RWPE2 (cell line): Measurements from ENCODE around the gene DNASE1L1.
A peak's percentile ranks its signal among the peaks of the same experiment; 100 is the strongest.

Experiments
- ATAC-seq: fragments of 200-7000 bp; cut with Tn5 transposase; 3 replicates; pipeline ENCODE4 v1.9.1; 2021; ENCODE audit warnings: low read depth
- DNase-seq: peaks from one replicate; pipeline ENCODE4 v3.0.0-alpha.2; 2020; ENCODE audit warnings: low spot score
- H3K27ac ChIP-seq: fragments of 450-650 bp; 2 replicates; pipeline ENCODE4 v1.5.1; 2017; ENCODE audit warnings: mild to moderate bottlenecking; ENCODE audit not compliant: poor library complexity, severe bottlenecking
- H3K27me3 ChIP-seq: fragments of 250-450 bp; sonication (Bioruptor Pico); 2 replicates; pipeline ENCODE4 v1.5.1; 2021; ENCODE audit warnings: mild to moderate bottlenecking, moderate library complexity; ENCODE audit not compliant: insufficient read depth, poor library complexity, severe bottlenecking
- H3K36me3 ChIP-seq: fragments of 250-450 bp; sonication (Bioruptor Pico); 2 replicates; pipeline ENCODE4 v1.5.1; 2020; ENCODE audit warnings: low read depth, mild to moderate bottlenecking, moderate library complexity
- H3K4me1 ChIP-seq: fragments of 250-450 bp; sonication (Bioruptor Pico); 2 replicates; pipeline ENCODE4 v1.5.1; 2021; ENCODE audit warnings: mild to moderate bottlenecking, moderate library complexity; ENCODE audit not compliant: insufficient read depth, poor library complexity, severe bottlenecking
- H3K4me3 ChIP-seq: fragments of 250-450 bp; sonication (Bioruptor Pico); 2 replicates; pipeline ENCODE4 v1.5.1; 2021; ENCODE audit warnings: mild to moderate bottlenecking, moderate library complexity; ENCODE audit not compliant: severe bottlenecking
- H3K9me3 ChIP-seq: fragments of 250-450 bp; sonication (Bioruptor Pico); 2 replicates; pipeline ENCODE4 v1.5.1; 2021; ENCODE audit warnings: mild to moderate bottlenecking, moderate library complexity; ENCODE audit not compliant: severe bottlenecking
- TF ChIP-seq, protein P1 (sequence below): fragments of 450-650 bp; IDR thresholded peaks from one replicate; pipeline ENCODE4 v1.5.1; 2017; ENCODE audit warnings: mild to moderate bottlenecking, moderate library complexity; ENCODE audit not compliant: poor library complexity, severe bottlenecking

Gene DNASE1L1, protein sequence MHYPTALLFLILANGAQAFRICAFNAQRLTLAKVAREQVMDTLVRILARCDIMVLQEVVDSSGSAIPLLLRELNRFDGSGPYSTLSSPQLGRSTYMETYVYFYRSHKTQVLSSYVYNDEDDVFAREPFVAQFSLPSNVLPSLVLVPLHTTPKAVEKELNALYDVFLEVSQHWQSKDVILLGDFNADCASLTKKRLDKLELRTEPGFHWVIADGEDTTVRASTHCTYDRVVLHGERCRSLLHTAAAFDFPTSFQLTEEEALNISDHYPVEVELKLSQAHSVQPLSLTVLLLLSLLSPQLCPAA

DNA sequence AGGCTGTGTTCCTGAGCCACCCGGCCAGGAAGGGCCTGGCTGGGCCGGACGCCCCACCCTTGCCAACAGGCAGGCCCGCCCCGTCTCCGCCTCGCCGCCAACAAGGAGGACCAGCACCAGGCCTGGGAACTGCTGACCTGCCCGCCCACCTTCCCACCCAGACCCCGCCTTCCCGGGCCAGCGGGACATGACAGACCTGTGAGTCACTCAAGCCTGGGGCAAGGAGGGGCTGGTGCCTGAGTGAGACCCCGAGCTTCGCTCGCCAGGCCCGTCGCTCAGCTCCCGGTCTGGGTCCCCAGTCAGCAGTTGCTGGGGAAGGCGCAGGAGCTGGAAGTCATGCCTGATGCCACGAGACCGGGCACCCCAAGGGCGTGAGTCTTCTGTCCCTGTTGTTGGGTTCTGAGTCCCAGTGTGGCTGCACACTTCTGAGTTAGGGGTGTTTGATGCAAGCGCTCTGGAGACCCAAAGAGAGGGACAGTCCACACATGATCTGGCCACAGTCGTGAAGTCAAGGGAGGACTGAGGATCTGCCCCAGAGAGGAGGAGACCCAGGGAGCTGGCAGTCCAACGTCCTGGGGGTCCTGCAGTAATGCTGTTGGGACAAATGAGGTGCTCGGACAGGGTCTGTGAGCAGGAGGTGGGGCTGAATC lies at the start of gene DNASE1L1:
Gene DNASE1L1, minus strand, starts transcription at position 33 of the 650 bp plus-strand sequence. CDS start 3,686 bp downstream, outside the sequence.
- ATAC-seq (peak; percentile 88), DNase-seq (peak; percentile 92)
- Histone ChIP-seq H3K4me1 (peaks cover 3% of the 10 kb centered on the region), H3K9me3 (no peaks in the 10 kb centered on the region), H3K27ac (peak within 1 kb of the TSS; percentile 88), H3K4me3 (peak within 1 kb of the TSS; percentile 33), H3K36me3 (0 out of 2 replicates have a peak, but pooled peaks cover 12% of the 10 kb centered on the region), H3K27me3 (no peaks in the 10 kb centered on the region)
- TF ChIP-seq, protein P1, sequence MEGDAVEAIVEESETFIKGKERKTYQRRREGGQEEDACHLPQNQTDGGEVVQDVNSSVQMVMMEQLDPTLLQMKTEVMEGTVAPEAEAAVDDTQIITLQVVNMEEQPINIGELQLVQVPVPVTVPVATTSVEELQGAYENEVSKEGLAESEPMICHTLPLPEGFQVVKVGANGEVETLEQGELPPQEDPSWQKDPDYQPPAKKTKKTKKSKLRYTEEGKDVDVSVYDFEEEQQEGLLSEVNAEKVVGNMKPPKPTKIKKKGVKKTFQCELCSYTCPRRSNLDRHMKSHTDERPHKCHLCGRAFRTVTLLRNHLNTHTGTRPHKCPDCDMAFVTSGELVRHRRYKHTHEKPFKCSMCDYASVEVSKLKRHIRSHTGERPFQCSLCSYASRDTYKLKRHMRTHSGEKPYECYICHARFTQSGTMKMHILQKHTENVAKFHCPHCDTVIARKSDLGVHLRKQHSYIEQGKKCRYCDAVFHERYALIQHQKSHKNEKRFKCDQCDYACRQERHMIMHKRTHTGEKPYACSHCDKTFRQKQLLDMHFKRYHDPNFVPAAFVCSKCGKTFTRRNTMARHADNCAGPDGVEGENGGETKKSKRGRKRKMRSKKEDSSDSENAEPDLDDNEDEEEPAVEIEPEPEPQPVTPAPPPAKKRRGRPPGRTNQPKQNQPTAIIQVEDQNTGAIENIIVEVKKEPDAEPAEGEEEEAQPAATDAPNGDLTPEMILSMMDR = no peak

DNA sequence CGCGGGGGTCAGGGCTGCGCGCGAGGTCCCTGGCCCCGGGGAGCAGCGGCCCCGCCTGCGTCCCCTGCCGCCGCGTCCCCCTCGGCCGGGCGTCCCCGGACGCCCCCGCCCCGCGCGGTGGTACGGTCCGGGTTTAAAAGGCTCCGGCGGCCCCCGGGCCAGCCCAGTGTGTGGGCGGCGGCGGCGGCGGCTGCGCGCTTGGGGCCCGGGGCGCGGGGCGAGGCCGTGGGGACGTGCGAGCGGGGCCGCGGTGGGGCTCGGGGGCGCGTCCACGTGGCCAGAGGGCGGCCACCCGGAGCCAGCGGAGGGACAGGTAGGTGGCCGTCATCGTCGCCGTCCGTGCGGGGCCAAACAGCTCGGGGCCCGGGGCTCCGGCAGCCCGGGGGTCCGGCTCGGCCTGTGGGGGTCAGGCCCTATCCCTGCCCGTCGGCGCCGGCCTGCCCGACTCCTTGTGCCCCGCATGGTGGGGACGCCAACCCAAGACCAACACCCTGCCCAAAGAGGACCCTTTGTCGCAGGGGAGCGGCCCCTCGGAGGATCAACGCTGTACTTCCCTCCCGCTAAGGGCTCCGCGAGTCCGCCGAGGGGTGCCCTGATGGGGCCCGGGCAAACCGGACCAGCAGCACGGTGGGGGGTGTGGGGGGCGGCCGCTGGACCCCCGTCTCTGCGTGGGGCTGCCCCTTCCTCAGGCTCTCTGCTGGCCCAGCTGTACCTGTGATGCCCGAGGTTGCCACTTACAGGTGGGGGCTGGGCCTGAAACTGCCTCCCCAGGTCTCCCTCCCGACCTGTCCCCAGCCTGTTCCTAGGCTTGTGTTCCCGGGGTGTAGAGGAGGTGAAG lies 49.3 kb upstream of the DNASE1L1 start, which contains the start of gene PLXNA3:
Gene PLXNA3, plus strand, starts transcription at position 166 of the 838 bp plus-strand sequence. CDS start 1,903 bp downstream, outside the sequence.
- peak; percentile 54 for ATAC-seq
- H3K9me3 ChIP-seq = no peaks in the 10 kb centered on the region
- H3K27ac ChIP-seq = peak within 1 kb of the TSS; percentile 60
- no peak for DNase-seq
- H3K27me3 ChIP-seq = no peaks in the 10 kb centered on the region
- peaks cover 8% of the 10 kb centered on the region for H3K36me3 ChIP-seq
- TF ChIP-seq, protein P1 = no peak
- H3K4me3 ChIP-seq = peak within 1 kb of the TSS; percentile 90
- H3K4me1 ChIP-seq = no peaks in the 10 kb centered on the region

DNA sequence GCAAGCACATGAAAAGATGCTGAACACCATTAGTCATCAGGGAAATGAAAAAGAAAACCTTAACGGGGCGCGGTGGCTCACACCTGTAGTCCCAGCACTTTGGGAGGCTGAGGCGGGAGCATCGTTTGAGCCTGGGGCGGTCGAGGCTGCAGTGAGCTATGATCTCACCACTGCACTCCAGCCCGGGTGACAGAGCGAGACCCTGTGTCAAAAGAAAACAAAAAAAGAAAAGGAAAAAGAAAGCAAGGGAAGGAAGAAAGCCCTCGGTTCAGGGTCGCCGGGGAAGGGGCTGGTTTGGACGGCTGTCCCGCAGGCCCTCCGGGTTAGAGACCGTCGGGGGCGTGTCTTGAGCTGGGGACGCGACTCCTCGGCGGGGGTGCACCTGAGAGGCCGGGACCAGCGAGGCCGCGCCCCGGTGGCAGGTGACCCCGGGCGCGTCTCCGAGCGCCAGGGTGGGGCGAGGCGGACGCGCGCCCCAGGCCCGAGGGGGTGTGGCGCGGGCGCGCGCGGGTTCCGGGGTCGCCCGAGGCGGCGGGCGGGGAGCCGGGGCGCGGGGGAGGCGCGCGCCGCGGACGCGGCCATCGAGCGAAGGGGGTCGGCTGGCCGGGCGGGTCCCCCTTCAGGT lies 48.5 kb upstream of the DNASE1L1 start:
- peaks cover 11% of the 10 kb centered on the region for H3K36me3 ChIP-seq
- ATAC-seq = no peak; the same call in 2 of the 3 replicates
- no peak for DNase-seq
- H3K27me3 ChIP-seq = no peaks in the 10 kb centered on the region
- no peaks in the 10 kb centered on the region for H3K9me3 ChIP-seq
- H3K4me1 ChIP-seq = no peaks in the 10 kb centered on the region
- H3K4me3 ChIP-seq = peak overlapping the region; percentile 90
- peak overlapping the region; percentile 60 for H3K27ac ChIP-seq
- TF ChIP-seq, protein P1 = no peak

DNA sequence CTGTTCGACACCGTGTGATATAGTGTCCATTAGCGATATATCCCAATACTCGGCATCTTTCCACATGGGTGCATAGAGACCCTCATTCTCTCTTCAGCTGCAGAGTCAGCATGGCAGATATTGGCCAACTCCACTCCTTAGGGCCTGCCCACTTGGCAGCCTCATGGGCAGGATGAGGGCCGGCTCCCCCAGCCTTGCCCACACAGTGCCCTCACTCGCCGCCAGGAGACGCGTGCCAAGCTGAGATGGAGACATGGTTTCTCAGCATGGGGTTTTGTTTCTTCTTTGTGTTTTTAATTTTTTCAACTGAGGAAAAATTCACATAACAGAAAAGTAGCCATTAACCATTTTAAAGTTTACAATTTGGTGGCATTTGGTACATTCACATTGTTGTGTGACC lies 43.8 kb upstream of the DNASE1L1 start:
- H3K27ac ChIP-seq = no peak overlapping the region
- H3K27me3 ChIP-seq = no peaks in the 10 kb centered on the region
- no peaks in the 10 kb centered on the region for H3K4me1 ChIP-seq
- 0 out of 2 replicates have a peak, but pooled peaks cover 3% of the 10 kb centered on the region for H3K36me3 ChIP-seq
- H3K4me3 ChIP-seq = no peak overlapping the region
- H3K9me3 ChIP-seq = no peaks in the 10 kb centered on the region
- DNase-seq (no peak), ATAC-seq (no peak)
- TF ChIP-seq, protein P1 = no peak
